Heart left ventricle (tissue), 13 donors: ENCODE results near the gene ACOD1.
"Not testable (repeated sequence)": the region's sequence is repeated elsewhere in the genome, so short reads cannot be mapped to it uniquely, and the experiment has no call there.

ENCODE experiments used
- POLR2A ChIP-seq, 2 donors: fragments of 450-650 bp; IDR thresholded peaks; one replicate each; pipeline ENCODE4 v1.6.1; 2017; ENCODE audit warnings: antibody characterized with exemption in 2 of 2, mild to moderate bottlenecking in 2 of 2, moderate library complexity in 2 of 2
- TF ChIP-seq, protein P1 (sequence below), 12 donors: fragments of 200-600 bp; sonication (generic) in 4 of 12; IDR thresholded peaks; one replicate each; pipeline versions ENCODE4 v1.5.0 to v1.8.0; 2018 to 2022; ENCODE audit warnings: antibody characterized with exemption in 12 of 12, mild to moderate bottlenecking in 5 of 12
- donor health status: ischemic (EF 13 %, LVEDD 7.1; RV severe dilation, severe dysfunction).
- donor health status: DM: no; HTN: yes; CAD: no.
- donor health status: DM: no; HTN: no; CAD: no.
- donor health status: ischemic (EF 25% LVEDD 6.9; RV normal size, moderate dysfunction).
- donor health status: ischemic (EF 25% LVEDD 5.7; RV mildly dilated, moderate dysfunction).
- donor health status: ischemic (EF 35%, LVEDD 5.7; RV mildly dilated, moderate dysfunction).
- donor health status: nonischemic (EF 11% LVEDD 7.7; RV severe dilation, severe dysfunction).
- donor health status: DM: yes; HTN: yes; CAD: no.
- donor health status: PGD.
- donor health status: ischemic (EF 29% LVEDD 5.4; RV normal size, mild dysfunction).
- donor health status: nonischemic (EF 23%, LVEDD 6.1; RV moderate dilation, normal function).

DNA sequence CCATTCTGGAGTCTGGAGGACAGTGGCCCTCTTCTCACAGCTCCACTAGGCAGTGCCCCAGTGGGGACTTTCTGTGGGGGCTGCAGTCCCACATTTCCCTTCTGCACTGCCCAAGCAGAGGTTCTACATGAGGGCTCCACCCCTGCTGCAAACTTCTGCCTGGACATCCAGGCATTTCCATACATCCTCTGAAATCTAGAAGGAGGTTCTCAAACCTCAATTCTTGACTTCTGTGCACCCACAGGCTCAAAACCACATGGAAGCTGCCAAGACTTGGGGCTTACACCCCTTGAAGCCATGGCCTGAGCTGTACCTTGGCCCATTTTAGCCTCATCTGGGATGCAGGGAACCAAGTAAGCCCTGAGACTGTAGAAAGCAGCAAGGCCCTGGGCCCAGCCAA lies 11.4 kb downstream of the ACOD1 start:
- TF ChIP-seq, protein P1, sequence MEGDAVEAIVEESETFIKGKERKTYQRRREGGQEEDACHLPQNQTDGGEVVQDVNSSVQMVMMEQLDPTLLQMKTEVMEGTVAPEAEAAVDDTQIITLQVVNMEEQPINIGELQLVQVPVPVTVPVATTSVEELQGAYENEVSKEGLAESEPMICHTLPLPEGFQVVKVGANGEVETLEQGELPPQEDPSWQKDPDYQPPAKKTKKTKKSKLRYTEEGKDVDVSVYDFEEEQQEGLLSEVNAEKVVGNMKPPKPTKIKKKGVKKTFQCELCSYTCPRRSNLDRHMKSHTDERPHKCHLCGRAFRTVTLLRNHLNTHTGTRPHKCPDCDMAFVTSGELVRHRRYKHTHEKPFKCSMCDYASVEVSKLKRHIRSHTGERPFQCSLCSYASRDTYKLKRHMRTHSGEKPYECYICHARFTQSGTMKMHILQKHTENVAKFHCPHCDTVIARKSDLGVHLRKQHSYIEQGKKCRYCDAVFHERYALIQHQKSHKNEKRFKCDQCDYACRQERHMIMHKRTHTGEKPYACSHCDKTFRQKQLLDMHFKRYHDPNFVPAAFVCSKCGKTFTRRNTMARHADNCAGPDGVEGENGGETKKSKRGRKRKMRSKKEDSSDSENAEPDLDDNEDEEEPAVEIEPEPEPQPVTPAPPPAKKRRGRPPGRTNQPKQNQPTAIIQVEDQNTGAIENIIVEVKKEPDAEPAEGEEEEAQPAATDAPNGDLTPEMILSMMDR (IDR thresholded peaks at IDR 0.05) = not testable (repeated sequence)
- not testable (repeated sequence) for TF ChIP-seq POLR2A (IDR thresholded peaks at IDR 0.05)
